NCI-H345 (cell line): ENCODE measurements around the gene OBP2B.
"Not testable (repeated sequence)": the region's sequence is repeated elsewhere in the genome, so short reads cannot be mapped to it uniquely, and the experiment has no call there.

Source experiments
- DNase-seq: peaks from one replicate; lab custom pipeline; 2025; lab: John Stamatoyannopoulos, UW

Gene OBP2B

GRCh38 chr9:133221177-133221809 is 12.2 kb upstream of the OBP2B start:
- DNase-seq, result no peak

- not testable (repeated sequence) for DNase-seq
These were observed 9.3 kb upstream of the OBP2B start for GRCh38 chr9:133218049-133218975.

- not testable (repeated sequence) for DNase-seq
These were observed 8.4 kb upstream of the OBP2B start for GRCh38 chr9:133217333-133217988.

- DNase-seq, result not testable (repeated sequence)
These were observed 5.2 kb upstream of the OBP2B start for GRCh38 chr9:133214276-133214675.

- DNase-seq, result no peak
These were observed 1.6 kb upstream of the OBP2B start for GRCh38 chr9:133210609-133211008.

GRCh38 chr9:133210202-133210532 is 1.1 kb upstream of the OBP2B start:
- DNase-seq, result no peak

GRCh38 chr9:133209327-133210201 is 514 bp upstream of the OBP2B start:
- DNase-seq, result not testable (repeated sequence)

GRCh38 chr9:133208171-133208879 is 725 bp downstream of the OBP2B start:
- not testable (repeated sequence) for DNase-seq

- DNase-seq, result no peak
These were observed 1.4 kb downstream of the OBP2B start for GRCh38 chr9:133207540-133208170.

GRCh38 chr9:133207021-133207531 is 2.0 kb downstream of the OBP2B start:
- DNase-seq, result no peak

- no peak for DNase-seq
These were observed 2.8 kb downstream of the OBP2B start for GRCh38 chr9:133205996-133206931.

GRCh38 chr9:133205481-133205887 is 3.6 kb downstream of the OBP2B start:
- not testable (repeated sequence) for DNase-seq

- no peak for DNase-seq
These were observed 4.1 kb downstream of the OBP2B start for GRCh38 chr9:133204993-133205336.

GRCh38 chr9:133204335-133204992 is 4.6 kb downstream of the OBP2B start:
- DNase-seq, result no peak

GRCh38 chr9:133203506-133204075 is 5.5 kb downstream of the OBP2B start:
- DNase-seq, result no peak

GRCh38 chr9:133202688-133203453 is 6.2 kb downstream of the OBP2B start:
- no peak for DNase-seq

- DNase-seq, result no peak
These were observed 6.9 kb downstream of the OBP2B start for GRCh38 chr9:133202145-133202513.
